ENCODE results near the gene NPM3. TPM values are rescaled to one million over a fixed set of nuclear protein-coding genes. Genes with fewer than 3 reads are reported as not detected.

Gene NPM3
- total RNA-seq, 4 donors from 2014 or later: 17.5 to 47.7 (median 30.1) TPM

DNA sequence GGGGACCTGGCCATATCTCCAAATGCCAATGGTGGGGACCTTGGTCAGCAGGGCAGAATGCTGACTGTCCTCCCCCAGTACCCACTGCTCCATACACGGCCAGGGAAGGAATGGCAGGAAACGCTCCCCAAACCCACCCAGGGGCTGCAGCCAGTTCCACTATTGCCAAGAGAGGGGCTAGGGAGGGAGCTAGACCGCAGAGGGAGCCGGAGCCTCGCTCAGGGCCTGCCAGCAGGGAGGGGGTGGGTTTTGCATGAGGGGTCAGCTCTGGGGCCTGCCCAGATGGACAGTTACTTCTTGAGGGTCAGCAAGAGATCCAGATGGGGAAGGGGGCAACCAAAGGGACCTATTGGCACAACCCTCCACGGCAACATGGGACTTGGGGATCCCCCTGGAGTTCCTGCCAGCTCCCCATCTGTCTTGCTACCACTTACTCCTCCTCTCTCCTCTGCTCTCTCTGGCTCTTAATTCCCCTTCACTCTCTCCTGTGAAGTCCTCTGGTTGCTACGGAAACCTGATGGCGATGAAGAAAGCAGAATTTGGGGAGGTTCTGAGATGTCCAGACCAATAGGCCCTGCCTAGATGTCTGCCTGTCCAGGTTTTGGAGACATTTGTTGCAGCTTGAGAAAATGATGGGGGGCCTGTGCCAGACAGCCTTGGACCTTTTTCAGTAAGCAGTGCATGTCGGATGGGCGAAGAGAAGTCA, 20.0 kb downstream of the NPM3 start:
- DNase-seq (ENCODE audit: low spot score in 2 of 2): no peak
- H3K4me3 ChIP-seq: no peak overlapping the region
- peaks cover 0 to 6% of the 10 kb centered on the region in 2 donors for H3K27me3 ChIP-seq
- TF ChIP-seq EP300 (IDR thresholded peaks at IDR 0.05) (no peak), POLR2A (IDR thresholded peaks at IDR 0.05) (no peak)
- TF ChIP-seq, protein P1, sequence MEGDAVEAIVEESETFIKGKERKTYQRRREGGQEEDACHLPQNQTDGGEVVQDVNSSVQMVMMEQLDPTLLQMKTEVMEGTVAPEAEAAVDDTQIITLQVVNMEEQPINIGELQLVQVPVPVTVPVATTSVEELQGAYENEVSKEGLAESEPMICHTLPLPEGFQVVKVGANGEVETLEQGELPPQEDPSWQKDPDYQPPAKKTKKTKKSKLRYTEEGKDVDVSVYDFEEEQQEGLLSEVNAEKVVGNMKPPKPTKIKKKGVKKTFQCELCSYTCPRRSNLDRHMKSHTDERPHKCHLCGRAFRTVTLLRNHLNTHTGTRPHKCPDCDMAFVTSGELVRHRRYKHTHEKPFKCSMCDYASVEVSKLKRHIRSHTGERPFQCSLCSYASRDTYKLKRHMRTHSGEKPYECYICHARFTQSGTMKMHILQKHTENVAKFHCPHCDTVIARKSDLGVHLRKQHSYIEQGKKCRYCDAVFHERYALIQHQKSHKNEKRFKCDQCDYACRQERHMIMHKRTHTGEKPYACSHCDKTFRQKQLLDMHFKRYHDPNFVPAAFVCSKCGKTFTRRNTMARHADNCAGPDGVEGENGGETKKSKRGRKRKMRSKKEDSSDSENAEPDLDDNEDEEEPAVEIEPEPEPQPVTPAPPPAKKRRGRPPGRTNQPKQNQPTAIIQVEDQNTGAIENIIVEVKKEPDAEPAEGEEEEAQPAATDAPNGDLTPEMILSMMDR (IDR thresholded peaks at IDR 0.05): no peak
- H3K4me1 ChIP-seq: no peaks in the 10 kb centered on the region
- H3K36me3 ChIP-seq: no peaks in the 10 kb centered on the region
- no peaks in the 10 kb centered on the region for H3K9me3 ChIP-seq
- WGBS, 2 donors: 79 to 83% methylated on average over 8 to 10 of the region's 10 CpGs
- H3K27ac ChIP-seq: no peak overlapping the region

DNA sequence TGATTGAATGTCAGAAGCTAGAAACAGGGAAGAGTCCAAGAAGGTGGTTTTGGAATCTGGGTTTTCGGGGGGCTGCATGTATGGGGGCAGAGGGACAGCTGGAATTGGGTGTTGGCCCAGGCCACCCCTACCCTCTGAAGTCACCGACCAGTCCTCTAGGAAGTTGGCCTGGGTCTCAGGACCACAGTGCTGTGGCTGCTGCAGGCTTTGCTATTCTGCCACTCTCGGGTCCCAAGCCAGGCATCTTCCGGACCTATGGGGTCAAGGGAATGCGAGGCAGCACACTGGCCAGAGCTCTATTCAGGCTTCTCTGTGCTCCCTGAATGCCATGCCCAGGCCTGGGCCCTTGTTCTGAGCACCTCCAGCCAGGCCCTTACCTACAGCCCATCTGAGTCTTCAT, 20.5 kb downstream of the NPM3 start:
- Histone ChIP-seq H3K4me3 (no peak overlapping the region), H3K27me3 (peaks cover 0 to 6% of the 10 kb centered on the region in 2 donors), H3K27ac (no peak overlapping the region), H3K36me3 (no peaks in the 10 kb centered on the region), H3K9me3 (no peaks in the 10 kb centered on the region), H3K4me1 (no peaks in the 10 kb centered on the region)
- no peak for DNase-seq (ENCODE audit: low spot score in 2 of 2)
- TF ChIP-seq EP300 (IDR thresholded peaks at IDR 0.05): no peak
- no peak for TF ChIP-seq POLR2A (IDR thresholded peaks at IDR 0.05)
- TF ChIP-seq, protein P1 (IDR thresholded peaks at IDR 0.05): no peak
- 89 to 94% methylated on average over 4 to 5 of the region's 5 CpGs for WGBS, 2 donors

DNA sequence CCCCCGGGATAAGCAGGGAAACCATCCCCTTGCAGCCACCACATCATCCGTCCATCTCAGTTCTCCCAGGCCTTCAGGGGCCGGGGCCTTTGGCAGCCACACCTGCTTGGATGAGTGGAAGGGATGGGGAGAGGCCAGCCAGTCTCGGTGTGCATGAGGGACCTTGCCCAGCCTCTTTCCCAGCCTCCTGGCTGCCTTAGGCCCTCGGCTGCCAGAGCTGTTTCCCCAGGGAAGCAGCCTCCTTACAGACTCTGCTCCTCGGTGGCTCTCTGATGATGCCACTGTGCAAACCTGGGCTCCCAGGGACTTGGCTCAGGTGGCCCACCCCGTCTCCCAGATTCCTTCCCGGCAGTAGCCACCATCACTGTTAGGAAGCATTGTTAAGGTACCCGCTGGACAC, 22.0 kb downstream of the NPM3 start:
- TF ChIP-seq POLR2A (IDR thresholded peaks at IDR 0.05) (no peak), EP300 (IDR thresholded peaks at IDR 0.05) (no peak)
- TF ChIP-seq, protein P1 (IDR thresholded peaks at IDR 0.05): no peak
- Histone ChIP-seq H3K27ac (no peak overlapping the region), H3K9me3 (no peaks in the 10 kb centered on the region), H3K36me3 (no peaks in the 10 kb centered on the region), H3K4me1 (no peaks in the 10 kb centered on the region), H3K27me3 (peaks cover 0 to 1% of the 10 kb centered on the region in 2 donors), H3K4me3 (no peak overlapping the region)
- WGBS, 2 donors: 74 to 80% methylated on average over 8 to 9 of the region's 9 CpGs
- no peak for DNase-seq (ENCODE audit: low spot score in 2 of 2)

DNA sequence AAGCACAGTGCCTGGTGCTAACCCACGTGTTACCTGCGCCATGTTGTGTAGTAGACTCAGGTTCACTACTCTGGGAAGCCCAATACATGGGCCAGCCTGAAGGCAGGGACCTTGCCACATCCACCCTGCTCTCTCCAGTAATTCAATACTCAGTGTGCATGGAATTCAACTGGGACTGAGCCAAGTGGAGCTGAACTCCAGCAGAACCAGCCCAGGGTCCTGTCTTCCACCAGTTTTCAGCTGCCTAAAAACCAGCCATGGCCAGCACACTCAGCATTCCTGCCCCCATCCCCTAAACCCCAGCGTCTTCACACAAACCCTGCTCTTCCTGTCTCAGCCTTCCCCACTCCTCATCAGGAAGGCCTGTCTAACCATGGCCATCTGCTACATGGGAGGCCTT, 22.7 kb downstream of the NPM3 start:
- TF ChIP-seq, protein P1 (IDR thresholded peaks at IDR 0.05): no peak
- TF ChIP-seq POLR2A (IDR thresholded peaks at IDR 0.05) (no peak), EP300 (IDR thresholded peaks at IDR 0.05) (no peak)
- no peak overlapping the region for H3K27ac ChIP-seq
- no peaks in the 10 kb centered on the region for H3K27me3 ChIP-seq
- no peaks in the 10 kb centered on the region for H3K9me3 ChIP-seq
- H3K4me1 ChIP-seq: no peaks in the 10 kb centered on the region
- no peak overlapping the region for H3K4me3 ChIP-seq
- 80 to 91% methylated on average over 3 of the region's 3 CpGs for WGBS, 2 donors
- no peak for DNase-seq (ENCODE audit: low spot score in 2 of 2)
- H3K36me3 ChIP-seq: no peaks in the 10 kb centered on the region

DNA sequence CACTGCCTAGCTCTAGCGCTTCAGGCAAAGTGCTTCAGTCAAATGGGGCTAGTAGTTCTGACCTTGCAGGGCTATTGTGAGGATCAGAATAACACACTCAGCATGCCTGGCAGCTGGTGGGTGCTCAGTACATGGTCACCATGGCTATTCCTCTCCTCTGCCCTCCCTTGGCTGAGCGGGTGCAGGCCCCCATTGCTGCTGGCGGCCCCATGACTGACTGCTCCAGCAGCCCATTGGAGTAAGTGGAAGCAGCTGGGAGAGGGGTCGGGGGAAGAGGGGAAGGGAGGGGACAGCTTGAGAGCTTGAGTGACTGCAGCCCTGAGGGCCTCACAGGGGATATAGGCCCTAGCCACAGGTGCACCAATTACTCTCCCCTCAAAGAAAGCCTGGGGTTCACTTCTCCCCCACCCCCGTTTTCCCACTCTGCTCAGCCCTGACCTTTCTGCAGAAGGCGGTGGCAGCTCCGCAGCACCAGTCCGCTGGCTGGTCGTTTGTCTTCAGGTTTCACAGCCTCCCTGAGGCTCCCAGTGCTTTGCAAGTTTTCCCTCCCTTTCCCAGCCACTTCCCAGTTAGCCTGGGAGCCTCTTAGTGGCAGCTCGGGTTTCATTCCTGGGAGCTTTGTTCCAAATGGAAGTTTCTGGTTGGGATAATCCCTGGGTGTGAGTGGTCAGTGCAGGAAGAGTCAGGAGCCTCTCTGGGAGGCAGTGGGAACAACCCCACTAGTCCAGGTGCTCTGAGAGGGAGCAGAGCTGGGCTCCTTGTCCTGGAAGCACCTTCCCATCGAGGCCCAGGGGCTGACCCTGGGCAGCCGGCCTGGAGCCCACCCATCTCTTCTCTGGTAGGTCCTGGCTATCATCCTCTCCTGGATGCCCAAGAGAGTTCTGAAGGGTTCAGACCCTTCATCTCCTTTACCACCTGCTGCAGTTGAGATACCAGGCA, 23.7 kb downstream of the NPM3 start:
- Histone ChIP-seq H3K36me3 (no peaks in the 10 kb centered on the region), H3K27ac (no peak overlapping the region), H3K9me3 (no peaks in the 10 kb centered on the region), H3K27me3 (no peaks in the 10 kb centered on the region), H3K4me1 (no peaks in the 10 kb centered on the region), H3K4me3 (no peak overlapping the region)
- WGBS, 2 donors: 62 to 63% methylated on average over 12 of the region's 12 CpGs
- no peak for DNase-seq (ENCODE audit: low spot score in 2 of 2)
- TF ChIP-seq, protein P1 (IDR thresholded peaks at IDR 0.05): no peak
- no peak for TF ChIP-seq EP300 (IDR thresholded peaks at IDR 0.05)
- no peak for TF ChIP-seq POLR2A (IDR thresholded peaks at IDR 0.05)
